GM21381 (cell line): ENCODE data around the gene PUS1.
"Not testable (repeated sequence)": the region's sequence is repeated elsewhere in the genome, so short reads cannot be mapped to it uniquely, and the experiment has no call there.

Source experiments
- ATAC-seq: cut with Tn5 transposase; IDR thresholded peaks from one replicate; pipeline ENCODE4 v1.9.1; 2021; ENCODE audit warnings: mild to moderate bottlenecking, moderate library complexity; ENCODE audit not compliant: unreplicated experiment

The PUS1 gene

DNA sequence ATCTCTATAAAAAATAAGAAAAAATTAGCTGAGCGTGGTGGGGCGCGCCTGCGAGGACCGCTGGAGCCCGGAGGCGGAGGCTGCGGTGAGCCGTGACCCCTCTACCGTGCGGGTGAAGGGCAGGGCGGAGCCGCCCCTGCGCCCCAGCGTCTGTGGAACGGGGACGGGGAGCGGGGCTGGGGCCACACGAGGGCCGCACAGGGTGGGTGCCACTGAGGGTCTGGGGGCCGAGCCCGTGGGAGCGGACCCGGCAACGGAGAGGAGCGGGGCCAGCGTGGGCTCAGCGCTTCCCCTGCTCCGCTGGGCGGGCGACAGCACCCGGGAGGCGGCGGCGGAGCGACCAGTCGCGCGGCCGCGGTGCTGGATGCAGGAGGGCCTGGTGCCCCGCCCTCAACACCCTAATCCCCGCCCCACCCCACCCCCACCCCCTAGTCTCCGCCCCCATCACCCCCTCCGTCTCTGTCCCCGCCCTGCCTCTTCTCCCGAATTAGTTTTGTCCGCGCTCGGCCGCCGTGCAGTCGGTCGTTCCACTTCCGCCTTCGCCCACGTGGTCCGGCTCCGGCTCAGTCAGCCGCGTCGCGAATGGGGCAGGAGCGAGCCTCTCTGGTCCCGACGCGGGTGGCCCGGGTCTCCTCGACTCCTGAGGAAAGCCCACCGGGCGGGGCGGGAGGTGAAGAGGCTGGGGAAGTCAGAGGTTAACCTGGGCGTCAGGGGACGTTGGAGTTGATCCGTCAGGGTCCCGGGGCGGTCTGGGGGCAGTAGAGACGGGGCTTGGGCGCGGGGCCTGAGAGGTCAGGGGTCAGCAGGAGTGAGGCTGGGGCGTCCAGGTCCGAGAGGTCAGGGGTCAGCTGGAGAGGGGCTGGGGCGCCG is at the start of gene PUS1:
TSS of gene PUS1 (plus strand) at position 566 of the 870 bp plus-strand sequence. CDS start 447 bp downstream, outside the sequence.
- ATAC-seq, result peak; percentile 64

- ATAC-seq, result no peak
These were observed 46.1 kb upstream of the PUS1 start for GRCh38 chr12:131882804-131883520.

GRCh38 chr12:131883521-131883900 is 45.6 kb upstream of the PUS1 start:
- no peak for ATAC-seq

GRCh38 chr12:131885076-131885475 is 44.0 kb upstream of the PUS1 start:
- ATAC-seq, result not testable (repeated sequence)

GRCh38 chr12:131885543-131886057 is 43.5 kb upstream of the PUS1 start:
- ATAC-seq, result no peak

GRCh38 chr12:131891722-131892121 is 37.4 kb upstream of the PUS1 start:
- not testable (repeated sequence) for ATAC-seq

- no peak for ATAC-seq
These were observed 36.1 kb upstream of the PUS1 start for GRCh38 chr12:131892711-131893604.

DNA sequence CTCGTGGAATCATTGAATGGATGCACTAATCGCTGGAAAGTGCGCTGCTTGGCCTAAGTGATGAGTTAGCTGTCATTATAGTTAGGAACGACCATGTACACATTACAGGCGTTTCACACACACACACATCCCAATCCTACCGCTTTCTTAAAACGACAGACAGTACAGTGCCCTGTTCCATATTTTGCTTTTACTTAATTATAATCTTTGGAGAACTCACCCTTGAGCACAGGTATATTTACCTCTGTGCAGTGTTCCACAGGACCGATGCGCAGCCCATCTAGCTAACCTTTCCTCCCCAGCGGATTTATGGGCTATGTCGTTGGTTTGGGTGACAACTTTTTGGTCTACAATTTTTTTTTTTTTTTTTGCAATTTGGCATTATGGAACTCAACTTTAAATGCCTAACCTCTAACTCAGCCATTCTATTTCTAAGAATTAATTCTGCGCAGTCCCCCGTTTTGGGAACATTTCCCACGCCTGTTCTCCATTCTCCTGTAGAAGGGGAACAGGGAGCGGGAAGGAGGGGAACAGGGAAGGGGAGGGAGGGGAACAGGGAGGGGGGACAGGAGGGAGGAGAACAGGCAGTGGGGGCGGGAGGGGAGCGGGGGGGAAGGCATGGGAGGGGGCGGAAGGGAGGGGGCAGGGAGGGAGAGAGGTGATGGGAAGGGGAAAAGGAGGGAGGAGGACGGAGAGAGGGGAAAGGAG is 35.3 kb upstream of the PUS1 start:
- no peak for ATAC-seq

DNA sequence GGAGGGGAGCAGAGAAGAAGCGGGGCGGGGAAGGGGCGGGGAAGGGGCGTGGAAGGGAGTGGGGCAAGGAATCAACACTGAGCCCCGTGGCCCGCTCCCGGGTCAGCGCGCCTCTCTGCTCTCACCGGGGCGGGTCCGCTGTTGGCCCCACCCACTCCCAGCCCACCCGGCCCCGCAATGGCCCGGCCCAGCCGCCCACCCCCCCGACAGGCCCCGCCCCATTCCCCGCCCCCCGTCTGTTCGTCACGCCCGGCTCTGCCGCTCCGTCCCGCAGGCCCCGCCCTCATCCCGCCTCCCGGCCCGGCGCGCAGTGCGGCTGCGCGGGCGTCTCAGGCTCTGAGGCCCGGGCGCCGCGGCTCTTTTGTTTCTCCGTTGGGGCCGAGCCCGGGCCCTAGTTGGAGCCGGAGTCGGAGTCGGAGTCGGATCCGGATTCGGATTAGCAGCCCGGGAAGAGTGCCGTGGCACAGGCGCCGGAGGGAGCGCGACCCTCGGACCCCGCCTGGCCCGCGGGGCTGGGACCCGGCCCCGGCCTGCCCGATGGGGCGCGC is 34.7 kb upstream of the PUS1 start, which contains the start of gene ULK1:
TSS of gene ULK1 (plus strand) at position 310 of the 548 bp plus-strand sequence. CDS start 380 bp downstream, outside the sequence.
- ATAC-seq, result peak; percentile 64

DNA sequence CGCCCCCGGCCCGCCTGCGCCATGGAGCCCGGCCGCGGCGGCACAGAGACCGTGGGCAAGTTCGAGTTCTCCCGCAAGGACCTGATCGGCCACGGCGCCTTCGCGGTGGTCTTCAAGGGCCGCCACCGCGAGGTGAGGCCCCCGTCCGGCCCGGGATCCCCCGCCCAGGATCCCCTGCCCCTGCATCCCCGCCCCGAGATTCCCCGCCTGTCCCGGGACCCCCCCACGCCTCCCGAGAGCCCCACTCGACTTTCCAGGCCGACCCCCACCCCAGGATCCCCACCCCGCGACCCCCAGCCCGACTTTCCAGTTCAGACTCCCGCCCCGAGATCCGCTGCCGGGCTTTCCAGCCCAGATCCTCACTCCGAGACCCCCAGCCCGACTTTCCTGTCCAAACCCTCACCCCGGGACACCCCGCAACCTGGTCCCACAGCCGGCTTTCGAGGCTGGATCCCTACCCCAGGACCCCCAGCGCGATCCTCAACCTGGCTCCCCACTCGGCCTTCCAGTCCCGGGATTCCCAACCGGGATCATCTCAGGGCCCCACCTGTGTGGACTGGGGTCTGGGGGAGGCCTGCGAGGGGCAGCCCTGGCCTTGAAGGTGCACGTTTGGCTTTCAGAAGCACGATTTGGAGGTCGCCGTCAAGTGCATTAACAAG is 34.0 kb upstream of the PUS1 start:
- ATAC-seq, result no peak

GRCh38 chr12:131895640-131896079 is 33.4 kb upstream of the PUS1 start:
- no peak for ATAC-seq

- ATAC-seq, result peak; percentile 57
These were observed 32.8 kb upstream of the PUS1 start for GRCh38 chr12:131896080-131896810.

- no peak for ATAC-seq
These were observed 32.2 kb upstream of the PUS1 start for GRCh38 chr12:131896811-131897270.

GRCh38 chr12:131897276-131897675 is 31.8 kb upstream of the PUS1 start:
- no peak for ATAC-seq

DNA sequence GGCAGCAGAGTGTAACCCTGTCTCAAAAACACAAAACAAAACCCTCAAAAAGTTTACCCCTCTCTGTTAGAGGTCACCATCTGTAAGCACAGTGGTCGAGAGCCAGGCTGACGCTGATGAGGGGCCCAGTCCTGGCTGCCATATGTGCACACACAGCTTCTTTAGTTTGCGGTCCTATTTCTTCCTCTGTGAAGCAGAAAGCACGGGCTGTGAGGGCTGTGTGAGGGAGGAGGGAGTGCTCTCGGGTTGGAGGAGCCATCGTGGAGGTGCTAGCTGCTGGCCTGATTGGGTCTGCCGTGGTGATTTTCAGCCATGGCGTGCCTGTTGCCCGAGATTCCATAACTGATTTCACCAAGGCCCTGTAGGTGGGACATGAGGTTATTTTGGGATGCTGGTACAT is 31.2 kb upstream of the PUS1 start:
- ATAC-seq, result no peak

GRCh38 chr12:131900397-131900796 is 28.7 kb upstream of the PUS1 start:
- no peak for ATAC-seq

- ATAC-seq, result no peak
These were observed 27.4 kb upstream of the PUS1 start for GRCh38 chr12:131901431-131902331.
